ENCODE data around the gene BHMT. TPM values are rescaled to one million over a fixed set of nuclear protein-coding genes. Genes with fewer than 3 reads are reported as not detected.
"Not testable (repeated sequence)": the region's sequence is repeated elsewhere in the genome, so short reads cannot be mapped to it uniquely, and the experiment has no call there.

Gene BHMT
- total and polyA plus RNA-seq, 2 of the 4 experiments (the other 2 are of a cell fraction), result not detected

DNA sequence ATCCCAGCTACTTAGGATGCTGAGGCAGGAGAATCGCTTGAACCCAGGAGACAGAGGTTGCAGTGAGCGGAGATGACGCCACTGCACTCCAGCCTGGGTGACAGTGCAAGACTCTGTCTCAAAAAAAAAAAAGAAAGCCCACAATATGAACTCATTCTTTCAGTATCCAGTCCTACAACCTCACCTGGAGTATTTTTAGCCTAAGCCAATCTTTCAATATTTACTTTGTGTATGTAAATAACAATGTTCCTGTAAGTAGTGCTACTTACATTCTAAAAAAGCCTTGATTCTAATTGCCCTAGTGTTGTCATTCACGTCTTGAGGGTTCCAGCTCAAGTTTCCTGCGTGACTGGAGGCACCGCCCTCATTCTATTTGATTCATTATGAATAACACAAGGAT, 62.0 kb downstream of the BHMT start:
- DNase-seq, result no peak
- Histone ChIP-seq H3K79me1 (ENCODE audit: low read depth in 1 of 2, low read length in 2 of 2) (no peaks in the 10 kb centered on the region), H3K18ac (ENCODE audit: low read depth, low read length) (no peak overlapping the region), H3K9ac (ENCODE audit: low read depth, low read length) (no peak overlapping the region), H3K56ac (ENCODE audit: extremely low read depth, insufficient read depth, low read length) (no peak overlapping the region), H4K8ac (ENCODE audit: low read depth in 2 of 2, low read length in 2 of 2) (no peak overlapping the region), H3K4me1 (ENCODE audit: control insufficient read depth, insufficient read depth, low read length) (no peaks in the 10 kb centered on the region), H2AFZ (replicated peaks; ENCODE audit: low read length, poor library complexity) (no peak overlapping the region), H3K9me3 (ENCODE audit: control insufficient read depth, insufficient read depth, low read length) (no peaks in the 10 kb centered on the region), H2BK120ac (ENCODE audit: low read depth, low read length) (no peak overlapping the region), H3K9me1 (ENCODE audit: insufficient read depth, low read length) (no peaks in the 10 kb centered on the region; the same call in 1 of the 2 replicates), H2BK5ac (ENCODE audit: low read depth, low read length, poor library complexity, severe bottlenecking) (no peak overlapping the region), H3K4me3 (ENCODE audit: insufficient read depth, low read depth, low read length) (no peak overlapping the region), H4K5ac (ENCODE audit: low read depth, low read length) (no peak overlapping the region), H3K36me3 (ENCODE audit: control insufficient read depth, insufficient read depth, low read length) (no peaks in the 10 kb centered on the region), H3K27me3 (ENCODE audit: control insufficient read depth, insufficient read depth, low read length) (no peaks in the 10 kb centered on the region), H3K23ac (ENCODE audit: low read depth, low read length) (no peak overlapping the region), H2BK15ac (ENCODE audit: low read depth, low read length) (no peak overlapping the region), H3K4me2 (ENCODE audit: low read depth, low read length) (no peak overlapping the region), H4K20me1 (ENCODE audit: insufficient read depth, low read length) (no peaks in the 10 kb centered on the region), H3K27ac (ENCODE audit: insufficient read depth, low read length) (no peak overlapping the region), H3K14ac (replicated peaks; ENCODE audit: low read depth, low read length) (no peak overlapping the region), H2BK20ac (ENCODE audit: low read depth, low read length) (no peak overlapping the region), H2AK9ac (replicated peaks; ENCODE audit: low read depth, low read length, poor library complexity) (no peak overlapping the region), H4K91ac (ENCODE audit: insufficient read depth, low read depth, low read length) (no peak overlapping the region), H2AK5ac (ENCODE audit: low read depth, low read length) (no peak overlapping the region), H3K4ac (ENCODE audit: low read depth, low read length) (no peak overlapping the region)
- intact Hi-C loops (cut with micrococcal nuclease), result no loop called here
- dilution Hi-C loops (cut with HindIII; ENCODE audit: low sequenced_read_pairs, unreplicated experiment), result no loop called here
- BruUV-seq (replicated peaks), result no TSS peak
- WGBS, 2 experiments (ENCODE audit: extremely low coverage in 2 of 2, insufficient read length in 1 of 2), result no CpG with 5 or more reads among the region's 6 CpGs
- no peak for ATAC-seq (ENCODE audit: low read depth)
- in situ Hi-C loops (cut with MboI; ENCODE audit: low sequenced_read_pairs), result no loop called here
- POLR2A ChIA-PET (ENCODE audit: unreplicated experiment), result no interaction called here
- CTCF ChIA-PET, result no interaction called here
- TF ChIP-seq, protein P1, sequence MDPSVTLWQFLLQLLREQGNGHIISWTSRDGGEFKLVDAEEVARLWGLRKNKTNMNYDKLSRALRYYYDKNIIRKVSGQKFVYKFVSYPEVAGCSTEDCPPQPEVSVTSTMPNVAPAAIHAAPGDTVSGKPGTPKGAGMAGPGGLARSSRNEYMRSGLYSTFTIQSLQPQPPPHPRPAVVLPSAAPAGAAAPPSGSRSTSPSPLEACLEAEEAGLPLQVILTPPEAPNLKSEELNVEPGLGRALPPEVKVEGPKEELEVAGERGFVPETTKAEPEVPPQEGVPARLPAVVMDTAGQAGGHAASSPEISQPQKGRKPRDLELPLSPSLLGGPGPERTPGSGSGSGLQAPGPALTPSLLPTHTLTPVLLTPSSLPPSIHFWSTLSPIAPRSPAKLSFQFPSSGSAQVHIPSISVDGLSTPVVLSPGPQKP (IDR thresholded peaks at IDR 0.05; ENCODE audit: borderline replicate concordance, low read depth, low read length), result no peak
- TF ChIP-seq NFE2L2 (IDR thresholded peaks at IDR 0.05; ENCODE audit: low read depth, low read length), result no peak
- TF ChIP-seq MAZ (IDR thresholded peaks at IDR 0.05; ENCODE audit: borderline replicate concordance, low read depth, low read length), result no peak
- no peak for TF ChIP-seq POLR2A (IDR thresholded peaks at IDR 0.05; ENCODE audit: low read depth, low read length)
- TF ChIP-seq MXI1 (IDR thresholded peaks at IDR 0.05; ENCODE audit: borderline replicate concordance, low read depth, low read length), result no peak
- no peak for TF ChIP-seq MAFK (IDR thresholded peaks at IDR 0.05; ENCODE audit: low read depth, low read length)
- TF ChIP-seq RFX5 (IDR thresholded peaks at IDR 0.05; ENCODE audit: low read depth, low read length), result no peak
- TF ChIP-seq SMC3 (IDR thresholded peaks at IDR 0.05; ENCODE audit: low read depth, low read length), result no peak

DNA sequence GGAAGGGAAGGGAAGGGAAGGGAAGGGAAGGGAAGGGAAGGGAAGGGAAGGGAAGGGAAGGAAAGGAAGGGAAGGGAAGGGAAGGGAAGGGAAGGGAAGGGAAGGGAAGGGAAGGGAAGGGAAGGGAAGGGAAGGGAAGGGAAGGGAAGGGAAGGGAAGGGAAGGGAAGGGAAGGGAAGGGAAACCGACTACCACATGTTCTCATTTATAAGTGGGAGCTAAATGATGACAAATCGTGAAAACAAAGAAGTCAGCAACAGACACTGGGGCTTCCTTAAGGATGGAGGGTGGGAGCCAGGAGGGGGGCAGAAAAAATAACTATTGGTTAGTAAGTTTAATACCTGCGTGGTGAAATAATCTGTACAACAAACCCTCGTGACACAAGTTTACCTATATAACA, 68.8 kb downstream of the BHMT start:
- no CpG with 5 or more reads among the region's 4 CpGs for WGBS, 2 experiments (ENCODE audit: extremely low coverage in 2 of 2, insufficient read length in 1 of 2)
- H3K4ac ChIP-seq (ENCODE audit: low read depth, low read length); H3K4me2 ChIP-seq (ENCODE audit: low read depth, low read length); H4K20me1 ChIP-seq (ENCODE audit: insufficient read depth, low read length); intact Hi-C loops (cut with micrococcal nuclease); H2BK20ac ChIP-seq (ENCODE audit: low read depth, low read length); H3K9me1 ChIP-seq (ENCODE audit: insufficient read depth, low read length); H3K27me3 ChIP-seq (ENCODE audit: control insufficient read depth, insufficient read depth, low read length); H3K14ac ChIP-seq (replicated peaks; ENCODE audit: low read depth, low read length); H4K5ac ChIP-seq (ENCODE audit: low read depth, low read length); H4K8ac ChIP-seq (ENCODE audit: low read depth in 2 of 2, low read length in 2 of 2); H3K4me3 ChIP-seq (ENCODE audit: insufficient read depth, low read depth, low read length); BruUV-seq (replicated peaks); H2BK120ac ChIP-seq (ENCODE audit: low read depth, low read length); H2AFZ ChIP-seq (replicated peaks; ENCODE audit: low read length, poor library complexity); H3K79me1 ChIP-seq (ENCODE audit: low read depth in 1 of 2, low read length in 2 of 2); H3K18ac ChIP-seq (ENCODE audit: low read depth, low read length); in situ Hi-C loops (cut with MboI; ENCODE audit: low sequenced_read_pairs); H2AK5ac ChIP-seq (ENCODE audit: low read depth, low read length); H3K27ac ChIP-seq (ENCODE audit: insufficient read depth, low read length); H3K9ac ChIP-seq (ENCODE audit: low read depth, low read length); H2BK15ac ChIP-seq (ENCODE audit: low read depth, low read length); DNase-seq; H3K23ac ChIP-seq (ENCODE audit: low read depth, low read length); H3K9me3 ChIP-seq (ENCODE audit: control insufficient read depth, insufficient read depth, low read length); H3K56ac ChIP-seq (ENCODE audit: extremely low read depth, insufficient read depth, low read length); H2AK9ac ChIP-seq (replicated peaks; ENCODE audit: low read depth, low read length, poor library complexity); H4K91ac ChIP-seq (ENCODE audit: insufficient read depth, low read depth, low read length); H3K36me3 ChIP-seq (ENCODE audit: control insufficient read depth, insufficient read depth, low read length); H3K4me1 ChIP-seq (ENCODE audit: control insufficient read depth, insufficient read depth, low read length); ATAC-seq (ENCODE audit: low read depth); H2BK5ac ChIP-seq (ENCODE audit: low read depth, low read length, poor library complexity, severe bottlenecking); dilution Hi-C loops (cut with HindIII; ENCODE audit: low sequenced_read_pairs, unreplicated experiment): not testable (repeated sequence)
- CTCF ChIA-PET, result interaction anchor here (1.1 kb wide), 1 partner anchor 36 kb away, joined by 3 read pairs; no protein-coding TSS in a partner anchor
- POLR2A ChIA-PET (ENCODE audit: unreplicated experiment), result interaction anchor here (0.6 kb wide), 1 partner anchor 11 kb away, joined by 3 read pairs; no protein-coding TSS in a partner anchor

Data from IMR-90 (cell line).